Cardiac septum (tissue), 1 donor: ENCODE data around the gene PSORS1C1. TPM values are rescaled to one million over a fixed set of nuclear protein-coding genes. Genes with fewer than 3 reads are reported as not detected.
A peak's percentile ranks its signal among the peaks of the same experiment; 100 is the strongest.
"Not testable (repeated sequence)": the region's sequence is repeated elsewhere in the genome, so short reads cannot be mapped to it uniquely, and the experiment has no call there.

Source experiments
- DNase-seq: peaks from one replicate; pipeline ENCODE4 v3.0.0-alpha.2; 2020; ENCODE audit warnings: low spot score
- intact Hi-C: fragments of 100-400 bp; cut with DNase I; formaldehyde crosslinking; loops from one replicate; pipeline ENCODE4 v1.14.0; 2022
- total RNA-seq: library from RNA; stranded (reverse); fragmentation: NEBNext Ultra II Directional; extraction: Animal tissue kit (Norgen Biotek cat#: 25700); gene quantifications from one replicate; pipeline ENCODE4 v1.2.1, GENCODE V29; 2021
- donor health status: DM: no; HTN: no; CAD: no.

PSORS1C1 gene
- total RNA-seq, 1 donor from 2014 or later = 3.9 TPM

- DNase-seq = no peak
- intact Hi-C loops = no loop called here
Observed at GRCh38 chr6:31149827-31150447, 35.3 kb downstream of the PSORS1C1 start.

GRCh38 chr6:31152781-31153180 is 38.2 kb downstream of the PSORS1C1 start:
- DNase-seq = no peak
- intact Hi-C loops = no loop called here

GRCh38 chr6:31154436-31154835 is 39.8 kb downstream of the PSORS1C1 start:
- intact Hi-C loops = no loop called here
- DNase-seq = no peak

- intact Hi-C loops = no loop called here
- no peak for DNase-seq
Observed at GRCh38 chr6:31156641-31157040, 42.0 kb downstream of the PSORS1C1 start.

DNA sequence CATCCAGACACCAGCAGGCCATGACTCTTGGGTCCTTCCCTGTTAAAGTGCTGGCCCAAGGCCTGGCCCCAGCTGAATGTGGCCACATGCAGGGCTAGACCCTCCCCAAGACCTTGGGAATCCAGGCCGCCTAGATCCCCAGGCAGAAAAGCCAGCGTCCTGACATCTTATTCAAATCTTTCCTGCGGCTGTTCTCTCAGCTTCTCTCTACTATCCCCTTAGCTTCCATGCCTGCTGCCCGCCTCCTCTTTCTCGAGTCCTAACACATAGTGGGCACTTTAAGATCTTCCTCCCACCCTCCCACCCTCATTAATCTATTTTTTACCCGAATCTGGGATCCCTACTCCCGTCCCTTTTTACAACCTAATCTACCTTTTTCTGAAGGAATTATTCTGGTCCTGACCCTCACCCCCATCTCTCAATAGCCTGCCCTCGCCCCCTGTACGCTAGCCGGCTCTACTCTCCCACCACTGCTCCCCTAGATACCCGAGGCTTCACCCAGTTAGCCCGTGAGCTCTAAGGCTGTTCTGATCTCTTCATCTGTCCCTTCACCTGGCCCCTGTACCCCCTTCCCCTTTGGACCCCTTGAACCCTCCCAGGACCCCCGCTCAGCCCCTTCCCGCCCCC is 43.0 kb downstream of the PSORS1C1 start, which contains the start of gene CCHCR1:
Gene CCHCR1 (minus strand): TSS at position 290 of the 627 bp plus-strand sequence. CDS start 202 bp downstream, at position 88.
- DNase-seq = no peak
- intact Hi-C loops = loop anchor here (2.0 kb wide), 1 partner anchor 33 kb away; no protein-coding TSS in a partner anchor

DNA sequence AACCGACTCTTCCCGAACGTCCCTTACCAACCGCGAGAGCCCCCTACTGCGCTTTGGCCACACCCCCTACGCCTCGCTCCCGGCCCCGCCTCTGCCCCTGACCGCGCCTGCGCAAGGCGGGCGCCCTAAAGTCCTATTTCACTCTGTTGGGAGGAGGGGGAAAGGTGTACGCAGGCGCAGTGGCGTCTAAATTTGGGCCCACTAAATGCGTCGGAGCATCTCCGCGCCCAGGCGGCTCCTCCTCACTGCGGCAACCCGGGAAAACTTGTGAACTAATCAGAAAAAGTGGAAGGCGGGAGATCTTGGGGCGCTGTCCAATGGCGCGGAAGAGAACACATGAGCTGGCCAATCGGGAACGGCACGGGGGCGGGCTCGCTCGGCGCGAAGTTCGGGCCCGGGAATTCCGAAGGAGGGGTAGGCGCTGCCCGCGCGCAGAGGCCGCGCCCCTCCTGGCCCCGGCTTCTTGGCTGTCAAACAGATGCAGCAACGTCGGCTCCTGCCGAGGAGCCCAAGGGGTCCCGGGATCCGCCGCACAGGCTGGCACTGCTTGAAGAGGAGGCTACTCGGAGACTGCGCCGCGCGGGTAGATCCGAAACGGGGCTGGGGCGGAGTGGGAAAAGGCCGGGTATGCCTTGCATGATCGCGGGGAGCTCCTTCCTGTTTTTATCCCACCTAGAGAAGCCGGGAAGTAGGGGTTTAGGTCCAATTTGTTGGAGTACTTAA is 43.7 kb downstream of the PSORS1C1 start, which contains the start of gene TCF19:
Gene TCF19 (plus strand): TSS at position 450 of the 723 bp plus-strand sequence. CDS start 881 bp downstream, outside the sequence.
- peak; percentile 100 for DNase-seq
- intact Hi-C loops = loop anchor here (2.0 kb wide), 1 partner anchor 32 kb away; no protein-coding TSS in a partner anchor

- DNase-seq = no peak
- intact Hi-C loops = loop anchor here (2.0 kb wide), 1 partner anchor 32 kb away; no protein-coding TSS in a partner anchor
Observed at GRCh38 chr6:31158863-31159855, 44.6 kb downstream of the PSORS1C1 start.

GRCh38 chr6:31161216-31162126 is 46.9 kb downstream of the PSORS1C1 start:
- intact Hi-C loops = no loop called here
- DNase-seq = no peak

GRCh38 chr6:31162463-31163165 is 48.0 kb downstream of the PSORS1C1 start:
- DNase-seq = no peak
- intact Hi-C loops = no loop called here

GRCh38 chr6:31163922-31164321 is 49.3 kb downstream of the PSORS1C1 start:
- no peak for DNase-seq
- intact Hi-C loops = no loop called here

GRCh38 chr6:31164475-31165063 is 50.0 kb downstream of the PSORS1C1 start:
- intact Hi-C loops, DNase-seq: not testable (repeated sequence)

- intact Hi-C loops = not testable (repeated sequence)
Observed at GRCh38 chr6:31165064-31165832, 50.6 kb downstream of the PSORS1C1 start.

GRCh38 chr6:31165986-31166385 is 51.4 kb downstream of the PSORS1C1 start:
- intact Hi-C loops = no loop called here

More at GRCh38 chr6:31165064-31165832, 50.6 kb downstream of the PSORS1C1 start:
- not testable (repeated sequence) for DNase-seq

DNA sequence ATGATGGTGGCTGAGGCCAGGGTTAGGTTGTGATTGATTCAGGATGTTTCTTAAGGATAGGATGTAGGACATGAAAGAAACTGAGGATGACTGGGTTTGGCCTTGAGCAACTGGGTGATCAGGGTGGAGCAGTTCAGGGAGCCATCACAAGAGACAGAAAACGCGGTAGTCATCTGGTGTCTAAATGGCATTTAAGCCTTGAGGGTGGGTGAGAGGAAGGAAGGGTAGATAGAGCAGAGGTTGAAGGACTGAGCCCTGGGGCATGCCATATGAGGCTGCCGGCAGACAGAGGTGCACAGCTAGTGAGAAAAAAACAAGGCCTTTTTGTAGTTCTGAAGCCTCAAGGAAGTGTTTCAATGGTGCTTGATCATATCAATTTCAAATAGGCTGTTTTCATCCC is 54.0 kb downstream of the PSORS1C1 start:
- intact Hi-C loops = no loop called here
- no peak for DNase-seq

More at GRCh38 chr6:31165986-31166385, 51.4 kb downstream of the PSORS1C1 start:
- DNase-seq = no peak

DNA sequence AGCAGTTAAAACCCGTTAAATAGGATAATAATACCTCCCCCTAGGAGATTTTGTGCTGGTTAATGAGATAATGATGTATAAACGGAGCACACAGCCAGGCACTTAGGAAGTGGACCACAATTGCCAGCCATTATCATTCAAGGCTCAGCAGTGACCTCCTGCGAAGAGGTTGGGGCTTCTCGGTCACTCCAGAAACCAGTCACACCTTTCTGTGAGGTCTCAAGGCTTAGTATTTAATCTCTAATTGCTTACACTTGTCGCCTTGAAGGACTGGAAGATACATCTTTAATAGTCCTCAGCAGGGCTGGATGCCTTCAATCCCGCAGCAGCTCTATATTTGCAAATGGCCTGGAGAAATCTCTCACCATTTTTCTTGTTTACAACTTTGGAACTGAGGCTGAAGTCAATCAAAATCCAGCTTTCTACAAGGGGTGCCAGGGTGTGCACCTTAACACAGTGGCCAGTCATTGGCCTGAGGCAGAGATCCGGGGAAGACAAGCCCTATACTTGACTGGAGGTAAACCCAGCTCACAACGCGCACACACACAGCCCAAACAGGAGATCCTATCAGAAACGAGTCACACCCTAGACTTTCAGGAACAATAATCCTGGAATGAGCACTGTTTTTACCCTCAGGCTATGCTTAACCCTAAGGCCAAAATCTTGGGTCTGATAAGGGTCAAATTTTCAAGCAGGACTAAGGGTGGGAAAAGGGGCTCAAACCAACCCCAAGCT is 54.7 kb downstream of the PSORS1C1 start:
- DNase-seq = no peak
- intact Hi-C loops = no loop called here
